Endothelial cell of umbilical vein (primary cell): ENCODE results near the gene ZNF346.

Experiments
- JUN ChIP-seq: IDR thresholded peaks from 2 replicates; pipeline ENCODE4 v1.6.1; 2011; ENCODE audit warnings: borderline replicate concordance, low read depth; ENCODE audit not compliant: insufficient read length, insufficient read depth
- MYC ChIP-seq: IDR thresholded peaks from one replicate; pipeline ENCODE4 v1.6.1; 2011; ENCODE audit warnings: mild to moderate bottlenecking, low read depth, low read length
- POLR2A ChIP-seq: IDR thresholded peaks from 2 replicates; pipeline ENCODE4 v1.6.1; 2012; ENCODE audit warnings: low read depth, mild to moderate bottlenecking, control low read depth, low read length
- POLR2AphosphoS5 ChIP-seq: IDR thresholded peaks from 2 replicates; pipeline ENCODE4 v1.6.1; 2012; ENCODE audit warnings: low read depth, mild to moderate bottlenecking, control low read depth, low read length, moderate library complexity; ENCODE audit not compliant: insufficient read depth
- TF ChIP-seq, protein P1 (sequence below), 2 donors: IDR thresholded peaks; 1 replicate in 1 of 2; 2 replicates in 1 of 2; pipeline ENCODE4 v1.5.1; 2011; ENCODE audit warnings: low read length in 2 of 2, mild to moderate bottlenecking in 2 of 2, moderate library complexity in 2 of 2, control low read depth in 1 of 2, inconsistent platforms in 1 of 2, low read depth in 1 of 2; ENCODE audit not compliant: insufficient read depth in 1 of 2; ENCODE audit errors: extremely low read depth in 1 of 2
- TF ChIP-seq, protein P2 (sequence below): IDR thresholded peaks from 2 replicates; pipeline ENCODE4 v1.6.1; 2011; ENCODE audit not compliant: insufficient read depth, insufficient read length

DNA sequence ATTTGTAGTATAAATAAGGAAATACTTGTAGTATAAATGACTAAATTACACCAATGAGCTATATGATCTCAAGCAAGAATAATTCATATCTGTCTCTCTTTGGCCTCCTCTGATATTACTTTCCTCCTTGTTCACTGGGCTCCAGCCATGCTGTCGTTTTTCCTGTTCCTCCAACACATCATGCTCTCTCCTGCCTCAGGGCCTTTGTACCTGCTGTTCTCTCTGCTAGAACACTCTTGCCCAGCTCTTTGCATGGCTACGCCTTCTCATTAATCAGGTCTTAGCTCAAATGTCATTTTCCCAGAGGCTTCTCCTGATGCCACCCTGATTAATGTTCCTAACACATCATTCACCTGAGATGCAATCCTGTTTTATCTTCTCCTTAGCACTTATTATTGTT, 2.5 kb upstream of the ZNF346 start:
- TF ChIP-seq, protein P1, sequence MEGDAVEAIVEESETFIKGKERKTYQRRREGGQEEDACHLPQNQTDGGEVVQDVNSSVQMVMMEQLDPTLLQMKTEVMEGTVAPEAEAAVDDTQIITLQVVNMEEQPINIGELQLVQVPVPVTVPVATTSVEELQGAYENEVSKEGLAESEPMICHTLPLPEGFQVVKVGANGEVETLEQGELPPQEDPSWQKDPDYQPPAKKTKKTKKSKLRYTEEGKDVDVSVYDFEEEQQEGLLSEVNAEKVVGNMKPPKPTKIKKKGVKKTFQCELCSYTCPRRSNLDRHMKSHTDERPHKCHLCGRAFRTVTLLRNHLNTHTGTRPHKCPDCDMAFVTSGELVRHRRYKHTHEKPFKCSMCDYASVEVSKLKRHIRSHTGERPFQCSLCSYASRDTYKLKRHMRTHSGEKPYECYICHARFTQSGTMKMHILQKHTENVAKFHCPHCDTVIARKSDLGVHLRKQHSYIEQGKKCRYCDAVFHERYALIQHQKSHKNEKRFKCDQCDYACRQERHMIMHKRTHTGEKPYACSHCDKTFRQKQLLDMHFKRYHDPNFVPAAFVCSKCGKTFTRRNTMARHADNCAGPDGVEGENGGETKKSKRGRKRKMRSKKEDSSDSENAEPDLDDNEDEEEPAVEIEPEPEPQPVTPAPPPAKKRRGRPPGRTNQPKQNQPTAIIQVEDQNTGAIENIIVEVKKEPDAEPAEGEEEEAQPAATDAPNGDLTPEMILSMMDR (IDR thresholded peaks at IDR 0.05; ENCODE audit: extremely low read depth in 1 of 2, insufficient read depth in 1 of 2, low read depth in 1 of 2, low read length in 2 of 2) = no peak
- TF ChIP-seq POLR2A (no peak), JUN (no peak), POLR2AphosphoS5 (no peak), MYC (no peak)
- TF ChIP-seq, protein P2, sequence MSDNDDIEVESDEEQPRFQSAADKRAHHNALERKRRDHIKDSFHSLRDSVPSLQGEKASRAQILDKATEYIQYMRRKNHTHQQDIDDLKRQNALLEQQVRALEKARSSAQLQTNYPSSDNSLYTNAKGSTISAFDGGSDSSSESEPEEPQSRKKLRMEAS = no peak
